Measurements from ENCODE around the gene TGM5.

Gene TGM5

DNA sequence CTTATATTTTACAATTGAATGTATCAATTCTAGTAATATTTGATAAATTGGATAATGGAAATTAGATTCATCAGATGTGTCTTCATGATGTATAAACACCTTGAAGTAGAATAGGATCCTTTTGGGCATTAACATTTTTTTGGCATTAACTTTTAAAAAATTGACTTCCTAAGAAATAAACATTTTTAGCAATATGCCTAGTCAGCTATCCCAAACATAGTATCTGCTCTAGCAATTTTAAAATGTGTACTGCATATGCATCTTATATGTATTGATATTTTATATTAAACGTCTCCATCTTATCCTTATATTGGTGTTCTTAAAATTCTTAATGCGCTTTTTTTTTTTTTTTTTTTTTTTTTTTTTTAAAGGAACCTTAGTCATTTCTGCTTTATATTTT is 73.0 kb downstream of the TGM5 start:
- no peak for DNase-seq (ENCODE audit: low read depth)
- no peak overlapping the region for H3K4me3 ChIP-seq (ENCODE audit: low read depth, low read length)
- in situ Hi-C loops (cut with HindIII; ENCODE audit: low sequenced_read_pairs) = loop anchor here (5.0 kb wide), 2 partner anchors 51 to 94 kb away; no protein-coding TSS in a partner anchor
- TF ChIP-seq, protein P1, sequence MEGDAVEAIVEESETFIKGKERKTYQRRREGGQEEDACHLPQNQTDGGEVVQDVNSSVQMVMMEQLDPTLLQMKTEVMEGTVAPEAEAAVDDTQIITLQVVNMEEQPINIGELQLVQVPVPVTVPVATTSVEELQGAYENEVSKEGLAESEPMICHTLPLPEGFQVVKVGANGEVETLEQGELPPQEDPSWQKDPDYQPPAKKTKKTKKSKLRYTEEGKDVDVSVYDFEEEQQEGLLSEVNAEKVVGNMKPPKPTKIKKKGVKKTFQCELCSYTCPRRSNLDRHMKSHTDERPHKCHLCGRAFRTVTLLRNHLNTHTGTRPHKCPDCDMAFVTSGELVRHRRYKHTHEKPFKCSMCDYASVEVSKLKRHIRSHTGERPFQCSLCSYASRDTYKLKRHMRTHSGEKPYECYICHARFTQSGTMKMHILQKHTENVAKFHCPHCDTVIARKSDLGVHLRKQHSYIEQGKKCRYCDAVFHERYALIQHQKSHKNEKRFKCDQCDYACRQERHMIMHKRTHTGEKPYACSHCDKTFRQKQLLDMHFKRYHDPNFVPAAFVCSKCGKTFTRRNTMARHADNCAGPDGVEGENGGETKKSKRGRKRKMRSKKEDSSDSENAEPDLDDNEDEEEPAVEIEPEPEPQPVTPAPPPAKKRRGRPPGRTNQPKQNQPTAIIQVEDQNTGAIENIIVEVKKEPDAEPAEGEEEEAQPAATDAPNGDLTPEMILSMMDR (IDR thresholded peaks at IDR 0.05; ENCODE audit: low read depth, low read length, missing control alignments) = no peak

DNA sequence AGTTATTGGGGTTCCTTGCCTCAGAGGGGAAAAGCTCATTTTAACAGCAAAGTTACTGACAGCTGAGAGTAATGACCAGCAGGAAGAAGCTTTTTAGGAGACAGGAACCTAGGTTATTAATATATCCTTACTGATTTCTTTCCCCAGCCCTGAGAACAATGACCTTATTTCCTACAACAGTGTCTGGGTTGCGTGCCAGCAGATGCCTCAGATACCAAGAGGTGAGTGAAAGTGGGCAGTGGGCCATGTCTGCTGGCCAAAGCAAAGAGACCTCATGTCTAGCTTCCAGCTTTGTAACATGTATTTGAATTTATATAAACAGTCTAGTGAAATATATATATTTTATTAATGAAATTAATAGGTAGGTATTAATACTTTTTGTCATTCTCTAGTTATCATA is 76.5 kb downstream of the TGM5 start:
- peak; percentile 22 for DNase-seq (ENCODE audit: low read depth)
- TF ChIP-seq, protein P1 (IDR thresholded peaks at IDR 0.05; ENCODE audit: low read depth, low read length, missing control alignments) = no peak
- in situ Hi-C loops (cut with HindIII; ENCODE audit: low sequenced_read_pairs) = loop anchor here (5.0 kb wide), 2 partner anchors 48 to 97 kb away; no protein-coding TSS in a partner anchor

DNA sequence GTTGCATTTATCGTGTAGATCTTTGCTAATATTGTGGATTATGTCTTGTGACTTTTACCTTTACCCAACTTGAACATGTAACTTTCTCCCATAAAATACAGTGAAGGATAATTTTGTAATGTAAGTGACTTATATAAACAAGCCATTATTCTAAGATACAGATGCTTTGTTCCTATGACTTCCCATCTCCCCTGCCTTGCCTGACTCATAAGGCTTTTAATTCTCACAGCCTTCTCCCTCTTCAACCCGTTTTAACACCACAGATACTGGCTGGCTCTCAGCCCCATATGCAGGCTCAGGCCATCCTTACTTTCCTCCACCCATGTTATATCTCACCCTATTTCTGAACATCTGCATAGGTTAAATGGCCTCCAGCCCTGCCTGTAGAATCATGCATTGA is 77.4 kb downstream of the TGM5 start:
- DNase-seq (ENCODE audit: low read depth) = no peak
- H3K4me3 ChIP-seq (ENCODE audit: low read depth, low read length) = no peak overlapping the region
- TF ChIP-seq, protein P1 (IDR thresholded peaks at IDR 0.05; ENCODE audit: low read depth, low read length, missing control alignments) = no peak
- in situ Hi-C loops (cut with HindIII; ENCODE audit: low sequenced_read_pairs) = no loop called here

More for the DNA sequence above, 76.5 kb downstream of the TGM5 start:
- no peak overlapping the region for H3K4me3 ChIP-seq (ENCODE audit: low read depth, low read length)

DNA sequence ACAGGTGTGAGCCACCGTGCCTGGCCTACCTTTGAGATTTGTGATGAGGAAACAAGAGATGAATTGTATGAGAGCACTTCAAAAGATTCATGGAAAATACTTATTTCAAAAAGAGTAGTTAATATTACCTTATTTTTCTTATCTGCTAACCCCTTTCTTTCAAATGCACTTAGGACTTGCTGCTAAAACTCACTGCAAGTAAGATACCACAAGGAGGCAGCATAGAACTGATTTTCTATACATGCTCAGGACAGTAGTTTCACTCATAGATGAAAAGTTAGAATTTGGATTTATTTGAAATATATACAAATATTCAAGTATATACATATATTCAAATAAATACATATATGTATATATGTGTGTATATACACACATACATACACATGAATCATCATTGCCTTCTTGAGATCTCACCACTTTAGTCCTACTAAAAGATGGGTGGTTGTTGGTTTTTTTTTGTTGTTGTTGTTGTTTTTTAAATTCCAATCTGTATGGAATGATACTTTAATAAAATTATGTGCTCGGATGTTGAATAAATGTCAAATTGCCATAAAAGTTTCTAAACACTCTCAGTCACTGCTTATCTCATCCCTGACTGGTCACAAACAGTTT is 79.1 kb downstream of the TGM5 start:
- in situ Hi-C loops (cut with HindIII; ENCODE audit: low sequenced_read_pairs) = no loop called here
- TF ChIP-seq, protein P1 (IDR thresholded peaks at IDR 0.05; ENCODE audit: low read depth, low read length, missing control alignments) = peak; percentile 65
- DNase-seq (ENCODE audit: low read depth) = peak; percentile 34
- H3K4me3 ChIP-seq (ENCODE audit: low read depth, low read length) = no peak overlapping the region

DNA sequence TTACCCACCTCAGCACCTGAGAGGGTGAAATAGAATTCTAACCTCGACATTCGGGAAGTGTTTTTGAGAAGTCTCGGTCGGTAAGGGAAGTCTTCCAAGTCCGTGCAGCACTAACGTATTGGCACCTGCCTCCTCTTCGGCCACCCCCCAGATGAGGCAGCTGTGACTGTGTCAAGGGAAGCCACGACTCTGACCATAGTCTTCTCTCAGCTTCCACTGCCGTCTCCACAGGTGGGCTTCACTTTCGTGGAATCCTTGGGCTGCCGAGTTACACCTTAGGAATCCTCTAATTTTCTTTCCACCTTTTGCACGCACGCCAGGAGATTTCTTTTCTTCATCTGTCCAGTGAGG is 80.8 kb downstream of the TGM5 start:
- H3K4me3 ChIP-seq (ENCODE audit: low read depth, low read length) = peak overlapping the region; percentile 78
- DNase-seq (ENCODE audit: low read depth) = no peak
- TF ChIP-seq, protein P1 (IDR thresholded peaks at IDR 0.05; ENCODE audit: low read depth, low read length, missing control alignments) = no peak
- in situ Hi-C loops (cut with HindIII; ENCODE audit: low sequenced_read_pairs) = no loop called here

DNA sequence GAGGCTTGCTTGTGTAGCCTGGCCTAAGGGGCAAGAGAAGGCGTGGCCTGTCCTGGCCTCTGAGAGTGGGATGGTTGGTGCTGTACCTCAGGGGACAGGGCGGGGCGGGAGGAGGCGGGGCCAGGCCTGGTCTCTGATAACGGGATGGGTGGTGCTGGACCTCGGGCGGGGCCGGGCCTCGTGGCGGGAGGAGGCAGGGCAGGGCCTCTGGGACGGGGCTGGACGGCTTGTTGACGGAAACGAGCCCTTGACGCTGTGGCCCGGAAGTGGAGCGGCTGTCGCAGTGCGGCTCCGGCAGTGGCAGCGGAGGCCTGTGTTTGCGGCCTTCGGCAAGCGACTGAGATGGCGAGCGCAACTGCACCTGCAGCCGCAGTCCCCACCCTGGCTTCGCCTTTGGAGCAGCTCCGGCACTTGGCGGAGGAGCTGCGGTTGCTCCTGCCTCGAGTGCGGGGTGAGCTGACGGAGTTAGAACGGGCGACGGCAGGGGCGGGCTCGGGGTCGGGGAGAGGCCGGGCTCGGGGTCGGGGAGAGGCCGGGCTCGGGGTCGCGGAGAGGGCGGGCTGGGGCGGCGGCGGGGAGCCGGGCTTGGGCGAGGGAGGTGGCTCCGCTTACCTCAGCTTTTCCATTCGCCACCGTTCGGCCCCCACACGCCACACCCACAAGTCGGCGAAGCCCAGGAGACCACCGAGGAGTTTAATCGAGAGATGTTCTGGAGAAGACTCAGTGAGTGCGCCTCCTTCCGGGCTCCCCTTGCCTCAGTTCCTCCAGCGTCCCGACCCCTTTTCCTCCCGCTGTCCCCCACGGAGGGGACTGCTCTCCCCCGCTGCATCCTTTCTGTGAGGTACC is 81.3 kb downstream of the TGM5 start, which contains the start of gene CCNDBP1:
Gene CCNDBP1 (plus strand): TSS at position 247 of the 846 bp plus-strand sequence. CDS start 96 bp downstream, at position 343.
- TF ChIP-seq, protein P1 (IDR thresholded peaks at IDR 0.05; ENCODE audit: low read depth, low read length, missing control alignments) = peak; percentile 43
- H3K4me3 ChIP-seq (ENCODE audit: low read depth, low read length) = peak within 1 kb of the TSS; percentile 78
- no peak for DNase-seq (ENCODE audit: low read depth)
- in situ Hi-C loops (cut with HindIII; ENCODE audit: low sequenced_read_pairs) = no loop called here
